Muscle layer of colon (tissue), 2 donors: Measurements from ENCODE around the gene FRS2.

Source experiments
- H3K27ac ChIP-seq: one replicate; pipeline ENCODE4 v1.7.0; 2013; ENCODE audit warnings: low read depth, mild to moderate bottlenecking, low read length, moderate library complexity
- H3K27me3 ChIP-seq, 2 donors: one replicate each; pipeline ENCODE4 v1.7.0; 2013; ENCODE audit warnings: low read length in 2 of 2, mild to moderate bottlenecking in 2 of 2; ENCODE audit not compliant: insufficient read depth in 2 of 2, control insufficient read depth in 1 of 2
- H3K36me3 ChIP-seq: one replicate; pipeline ENCODE4 v1.7.0; 2013; ENCODE audit warnings: mild to moderate bottlenecking, low read length; ENCODE audit not compliant: insufficient read depth
- H3K4me1 ChIP-seq: one replicate; pipeline ENCODE4 v1.7.0; 2013; ENCODE audit warnings: mild to moderate bottlenecking, low read length; ENCODE audit not compliant: insufficient read depth
- H3K4me3 ChIP-seq, 2 donors: one replicate each; pipeline ENCODE4 v1.7.0; 2013; ENCODE audit warnings: low read length in 2 of 2, low read depth in 1 of 2, mild to moderate bottlenecking in 1 of 2, moderate library complexity in 1 of 2
- H3K9ac ChIP-seq: one replicate; pipeline ENCODE4 v1.7.0; 2013; ENCODE audit warnings: low read length
- H3K9me3 ChIP-seq: one replicate; pipeline ENCODE4 v1.7.0; 2013; ENCODE audit warnings: mild to moderate bottlenecking, low read length
- donor health status: abdominal sarcoma.
- donor health status: Adenocarcinoma of cecum.

Gene FRS2, protein sequence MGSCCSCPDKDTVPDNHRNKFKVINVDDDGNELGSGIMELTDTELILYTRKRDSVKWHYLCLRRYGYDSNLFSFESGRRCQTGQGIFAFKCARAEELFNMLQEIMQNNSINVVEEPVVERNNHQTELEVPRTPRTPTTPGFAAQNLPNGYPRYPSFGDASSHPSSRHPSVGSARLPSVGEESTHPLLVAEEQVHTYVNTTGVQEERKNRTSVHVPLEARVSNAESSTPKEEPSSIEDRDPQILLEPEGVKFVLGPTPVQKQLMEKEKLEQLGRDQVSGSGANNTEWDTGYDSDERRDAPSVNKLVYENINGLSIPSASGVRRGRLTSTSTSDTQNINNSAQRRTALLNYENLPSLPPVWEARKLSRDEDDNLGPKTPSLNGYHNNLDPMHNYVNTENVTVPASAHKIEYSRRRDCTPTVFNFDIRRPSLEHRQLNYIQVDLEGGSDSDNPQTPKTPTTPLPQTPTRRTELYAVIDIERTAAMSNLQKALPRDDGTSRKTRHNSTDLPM

DNA sequence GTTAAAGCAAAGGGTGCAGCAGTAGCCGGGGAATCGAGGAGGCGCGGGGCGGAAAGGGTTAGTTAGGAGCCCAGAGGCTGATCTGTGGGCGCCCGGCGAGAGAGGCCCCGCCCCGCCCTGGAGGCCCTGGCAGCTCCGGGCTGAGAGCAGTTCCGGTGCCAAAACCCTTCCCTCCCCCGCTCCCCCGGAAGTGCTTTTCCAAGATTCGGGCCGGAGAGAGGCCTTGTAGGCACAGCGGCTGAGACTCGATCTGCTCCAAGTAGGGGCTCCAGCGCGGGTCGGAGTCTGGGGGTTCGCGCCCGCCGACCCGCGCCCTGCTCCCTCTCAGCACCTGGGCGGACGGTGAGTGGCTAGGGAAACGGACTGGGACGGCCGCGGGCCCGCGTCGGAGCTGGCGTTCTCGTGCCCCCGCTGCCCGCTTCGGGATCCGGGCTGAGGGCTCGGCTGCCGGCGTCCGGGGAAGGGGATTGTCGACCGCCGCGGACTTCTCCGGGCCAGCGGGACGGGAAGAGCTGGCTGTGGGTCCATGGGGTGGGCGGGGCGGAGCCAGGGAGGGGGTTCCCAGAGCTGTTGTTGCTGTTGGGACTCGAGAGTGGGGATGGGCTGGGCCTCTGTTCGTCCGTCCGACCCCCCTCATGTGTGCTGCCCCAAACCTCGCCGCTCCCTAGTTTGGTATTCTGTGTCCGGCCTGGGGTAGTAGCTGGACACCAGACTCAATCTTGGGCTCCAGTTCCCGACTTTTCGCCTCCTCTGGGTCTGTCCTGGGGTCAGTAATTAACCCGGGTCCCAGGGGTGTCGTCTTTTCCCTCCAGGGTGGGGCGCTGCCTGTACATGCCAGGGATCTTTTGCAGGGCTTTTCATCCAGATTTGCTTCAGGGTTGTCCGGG is at the start of gene FRS2:
FRS2 (plus strand) TSS at position 200 of the 887 bp plus-strand sequence. CDS start 98,643 bp downstream, outside the sequence.
- no peaks in the 10 kb centered on the region for H3K9me3 ChIP-seq
- no peaks in the 10 kb centered on the region for H3K36me3 ChIP-seq
- H3K27me3 ChIP-seq = no peaks in the 10 kb centered on the region
- peak within 1 kb of the TSS; percentile 85 for H3K9ac ChIP-seq
- H3K27ac ChIP-seq = peak within 1 kb of the TSS; percentile 94
- H3K4me3 ChIP-seq = peak within 1 kb of the TSS; percentile 92 to 96
- H3K4me1 ChIP-seq = peaks cover 42% of the 10 kb centered on the region

DNA sequence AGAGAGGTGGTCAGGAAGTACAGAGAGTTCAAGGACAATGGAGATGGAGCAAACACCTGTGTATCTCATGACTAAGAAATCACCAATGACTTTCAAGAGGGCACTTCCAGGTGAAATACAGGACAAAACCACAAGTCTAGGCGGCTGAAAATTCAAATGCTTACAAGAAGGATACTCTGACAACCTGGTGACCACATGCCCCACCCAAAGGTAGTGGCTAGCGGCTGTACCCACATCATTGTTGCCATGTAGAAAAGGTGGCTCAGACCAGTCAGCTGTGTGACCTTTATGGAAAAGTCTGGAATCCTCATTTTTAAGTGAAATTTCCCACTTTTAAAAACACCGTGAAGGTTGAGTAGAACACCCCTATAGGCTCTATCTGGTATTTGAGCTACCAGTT is 48.6 kb upstream of the FRS2 start:
- H3K27me3 ChIP-seq = no peaks in the 10 kb centered on the region
- H3K36me3 ChIP-seq = no peaks in the 10 kb centered on the region
- no peak overlapping the region for H3K27ac ChIP-seq

DNA sequence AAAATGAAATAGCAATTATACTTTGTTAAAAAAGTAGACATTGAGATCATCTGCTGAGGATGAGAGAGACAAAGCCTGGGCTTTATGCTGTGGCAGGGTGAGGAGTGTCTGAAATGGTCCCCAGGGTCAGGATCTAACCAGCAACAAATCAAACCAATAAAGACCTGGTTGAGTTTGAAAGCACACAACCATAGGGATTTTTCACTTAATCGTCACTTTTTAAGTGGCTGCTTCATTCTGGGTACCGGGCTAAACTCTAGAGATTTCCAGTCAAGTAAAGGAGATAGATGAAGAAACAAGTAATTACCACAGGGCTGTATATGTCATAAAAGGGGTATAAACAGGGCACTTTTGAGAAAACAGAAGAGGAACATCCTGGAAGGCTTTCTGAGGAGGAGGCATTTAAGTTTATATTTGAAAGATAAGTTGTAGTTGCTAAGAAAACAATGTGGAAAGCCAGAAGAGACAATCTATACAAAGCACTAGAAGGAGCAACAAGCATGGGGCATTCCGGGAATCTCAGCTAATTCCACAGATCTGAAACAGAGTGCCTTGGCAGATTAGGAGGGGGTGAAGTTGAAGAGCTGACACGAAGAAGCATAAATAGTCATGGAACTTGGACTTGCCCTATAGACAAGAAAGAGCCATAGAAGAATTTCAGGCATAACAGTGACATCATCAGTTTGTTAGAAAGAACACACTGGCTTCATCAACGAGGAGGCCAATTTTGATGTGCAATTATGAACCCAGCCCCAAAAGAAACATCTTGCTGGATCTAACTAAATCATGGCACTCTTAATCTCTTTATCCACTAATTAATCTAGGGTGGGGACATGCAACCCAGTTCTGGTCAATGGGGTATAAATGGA is 46.9 kb upstream of the FRS2 start:
- Histone ChIP-seq H3K4me1 (no peaks in the 10 kb centered on the region), H3K9me3 (no peaks in the 10 kb centered on the region), H3K9ac (no peak overlapping the region), H3K27me3 (no peaks in the 10 kb centered on the region), H3K27ac (no peak overlapping the region), H3K36me3 (no peaks in the 10 kb centered on the region), H3K4me3 (no peak overlapping the region)

More for the DNA sequence above, 48.6 kb upstream of the FRS2 start:
- H3K4me3 ChIP-seq = no peak overlapping the region
- no peaks in the 10 kb centered on the region for H3K4me1 ChIP-seq
- H3K9me3 ChIP-seq = no peaks in the 10 kb centered on the region
- H3K9ac ChIP-seq = no peak overlapping the region

DNA sequence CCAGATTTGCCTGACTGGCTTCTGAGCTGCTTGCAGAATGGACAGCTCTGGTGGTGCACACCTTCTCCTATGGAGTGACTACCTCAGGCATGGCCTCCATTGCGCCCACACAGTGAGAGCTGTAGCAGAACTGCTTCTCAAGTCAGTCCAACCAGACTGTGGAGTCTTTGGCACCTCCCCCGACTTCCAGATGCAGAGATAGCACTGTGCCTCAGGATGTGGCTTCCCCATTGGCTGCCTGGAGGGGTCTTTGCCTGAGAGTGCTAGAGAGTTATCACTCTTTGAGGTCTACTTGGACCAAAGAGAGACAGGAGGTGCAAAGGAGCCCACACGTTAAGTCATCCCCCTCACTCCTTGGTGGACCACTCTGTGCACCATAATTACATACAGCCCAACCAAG is 44.8 kb upstream of the FRS2 start:
- Histone ChIP-seq H3K27me3 (no peaks in the 10 kb centered on the region), H3K27ac (no peak overlapping the region), H3K9ac (no peak overlapping the region), H3K36me3 (no peaks in the 10 kb centered on the region), H3K9me3 (no peaks in the 10 kb centered on the region), H3K4me1 (no peaks in the 10 kb centered on the region), H3K4me3 (no peak overlapping the region)

DNA sequence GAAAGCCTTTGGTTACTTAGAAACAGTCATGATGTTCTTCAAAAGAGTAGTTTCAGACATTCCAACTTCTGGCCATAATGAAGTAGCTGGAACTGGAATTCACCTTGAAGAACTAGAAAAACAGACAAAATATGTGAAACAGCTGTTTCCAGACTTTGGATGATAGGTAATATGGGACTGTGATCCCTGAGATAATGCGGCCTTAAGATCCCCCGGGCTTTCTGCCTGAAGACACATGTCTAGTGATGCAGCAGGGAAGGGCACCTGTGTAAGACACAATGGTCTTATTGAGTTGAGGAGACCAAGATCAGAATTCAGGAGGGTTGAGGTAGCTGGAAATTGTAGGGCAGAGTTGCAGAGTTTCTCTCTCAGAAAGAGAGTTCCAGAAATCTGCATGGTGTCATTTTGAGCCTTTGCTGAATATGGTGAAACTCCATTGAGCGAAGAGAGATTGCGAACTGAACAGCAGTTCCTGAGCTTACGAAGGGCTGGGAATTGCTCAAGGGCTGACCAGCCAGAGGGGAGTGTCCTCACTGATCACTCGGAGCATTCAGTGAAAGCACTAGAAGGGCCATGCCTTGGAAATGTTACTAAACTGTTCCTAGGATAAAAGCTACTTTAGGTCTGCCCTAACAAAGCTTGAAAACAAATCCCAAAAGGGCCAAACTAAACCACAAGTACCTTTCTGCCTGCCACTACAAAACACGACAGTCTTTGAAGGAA is 41.7 kb upstream of the FRS2 start:
- Histone ChIP-seq H3K4me3 (no peak overlapping the region), H3K4me1 (no peaks in the 10 kb centered on the region), H3K9me3 (no peaks in the 10 kb centered on the region), H3K27me3 (no peaks in the 10 kb centered on the region), H3K9ac (no peak overlapping the region), H3K36me3 (no peaks in the 10 kb centered on the region), H3K27ac (no peak overlapping the region)

DNA sequence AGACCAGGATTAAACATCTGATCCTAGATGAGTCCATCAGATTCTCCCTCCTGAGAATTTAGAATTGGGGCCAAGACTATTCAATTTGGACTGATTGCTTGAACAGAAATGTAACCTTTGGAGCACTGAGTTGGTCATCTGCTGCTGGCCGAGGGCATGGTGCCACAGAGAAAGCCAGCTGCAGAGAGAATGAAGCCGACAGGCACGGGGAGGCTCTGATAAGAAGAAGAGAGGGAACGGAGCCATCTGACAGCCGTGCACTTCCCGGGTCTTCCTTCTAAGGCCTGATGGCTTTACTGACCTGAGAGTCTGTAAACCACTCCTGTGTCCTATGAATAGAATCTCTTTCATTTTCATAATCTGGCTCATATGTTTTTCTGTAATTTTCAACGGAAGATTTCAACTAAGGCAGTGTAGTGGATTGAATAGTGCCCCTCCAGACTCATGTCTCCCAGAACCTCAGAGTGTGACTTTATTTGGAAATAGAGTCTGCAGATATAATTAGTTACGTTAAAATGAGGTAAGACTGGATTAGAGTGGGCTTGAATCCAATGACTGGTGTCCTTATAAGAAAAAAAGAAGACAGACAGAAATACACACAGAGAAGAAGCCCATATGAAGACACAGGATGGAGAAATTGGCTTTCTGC is 39.1 kb upstream of the FRS2 start:
- H3K9me3 ChIP-seq = no peaks in the 10 kb centered on the region
- no peaks in the 10 kb centered on the region for H3K36me3 ChIP-seq
- H3K27ac ChIP-seq = no peak overlapping the region
- H3K4me3 ChIP-seq = no peak overlapping the region
- no peak overlapping the region for H3K9ac ChIP-seq
- no peaks in the 10 kb centered on the region for H3K27me3 ChIP-seq
- H3K4me1 ChIP-seq = no peaks in the 10 kb centered on the region

DNA sequence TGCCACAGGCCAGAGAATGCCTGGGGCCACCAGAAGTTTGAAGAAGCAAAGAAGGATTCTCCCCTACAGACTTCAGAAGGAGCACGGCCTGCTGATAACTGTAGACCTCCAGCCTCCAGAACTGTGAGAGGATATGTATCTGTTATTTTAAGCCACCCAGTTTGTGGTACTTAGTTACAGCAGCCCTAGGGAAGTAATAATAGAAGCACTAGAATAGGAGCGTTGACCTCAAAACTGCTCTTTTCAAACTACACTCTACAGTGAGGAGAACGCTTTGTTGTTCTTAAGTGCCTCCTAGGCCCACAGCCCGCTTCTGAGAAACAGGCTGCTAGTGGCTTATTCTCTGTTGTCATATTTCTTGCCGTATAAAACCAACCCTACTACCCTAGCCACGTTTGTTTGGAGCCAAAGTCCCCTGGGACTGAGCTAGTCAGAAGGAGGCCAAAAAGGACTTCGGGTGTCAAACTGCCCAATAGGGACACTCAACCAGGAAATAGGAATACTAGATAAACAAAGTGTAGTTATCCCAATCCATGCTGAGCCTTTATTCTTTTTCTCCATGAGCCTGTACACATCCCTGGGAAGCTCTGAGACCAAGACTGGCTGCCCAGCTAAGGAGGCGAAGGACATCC is 38.5 kb upstream of the FRS2 start:
- Histone ChIP-seq H3K36me3 (no peaks in the 10 kb centered on the region), H3K4me3 (no peak overlapping the region), H3K27ac (no peak overlapping the region)

DNA sequence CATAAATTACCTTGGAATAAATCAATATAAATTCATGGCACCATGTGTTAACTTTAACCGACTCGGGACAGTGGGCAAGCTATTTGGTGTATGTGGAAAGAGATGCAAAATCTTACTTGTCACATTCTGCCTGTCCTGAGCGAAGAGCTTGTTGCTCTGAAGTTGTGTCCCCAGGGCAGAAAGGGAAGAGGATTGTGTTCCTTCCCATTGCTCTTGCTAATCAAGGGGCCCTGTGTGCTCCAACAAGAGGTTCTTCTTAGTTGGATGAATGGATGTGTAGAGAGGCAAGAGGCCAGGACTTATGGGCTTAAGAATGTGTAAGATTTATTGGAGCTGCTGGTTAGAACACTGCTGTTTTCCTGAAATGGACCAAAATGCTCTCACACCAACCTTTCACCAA is 36.5 kb upstream of the FRS2 start:
- Histone ChIP-seq H3K4me3 (no peak overlapping the region), H3K27me3 (no peaks in the 10 kb centered on the region), H3K9ac (no peak overlapping the region), H3K9me3 (no peaks in the 10 kb centered on the region), H3K4me1 (no peaks in the 10 kb centered on the region), H3K27ac (no peak overlapping the region), H3K36me3 (no peaks in the 10 kb centered on the region)

More for the DNA sequence above, 38.5 kb upstream of the FRS2 start:
- no peaks in the 10 kb centered on the region for H3K9me3 ChIP-seq
- no peak overlapping the region for H3K9ac ChIP-seq
- H3K27me3 ChIP-seq = no peaks in the 10 kb centered on the region
- H3K4me1 ChIP-seq = no peaks in the 10 kb centered on the region

DNA sequence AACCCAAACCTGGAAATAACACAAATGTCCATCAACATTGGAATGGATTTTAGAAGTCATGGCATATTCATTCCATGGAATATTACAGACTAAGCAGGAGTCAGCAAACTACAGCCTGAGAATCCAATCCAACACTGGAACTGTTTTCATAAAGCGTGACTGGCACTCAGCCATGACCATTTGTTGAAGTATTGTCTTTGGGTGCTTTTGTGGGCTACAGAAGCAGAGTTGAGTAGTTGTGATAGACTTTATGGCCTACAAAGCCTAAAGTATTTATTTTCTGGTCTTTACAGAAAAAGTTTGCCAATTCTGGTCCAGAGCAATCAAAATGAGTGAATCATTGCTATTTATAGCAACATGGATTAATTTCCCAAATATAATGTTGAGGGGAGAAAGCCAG is 34.5 kb upstream of the FRS2 start:
- Histone ChIP-seq H3K4me1 (no peaks in the 10 kb centered on the region), H3K9me3 (no peaks in the 10 kb centered on the region), H3K27ac (no peak overlapping the region), H3K27me3 (no peaks in the 10 kb centered on the region), H3K36me3 (no peaks in the 10 kb centered on the region), H3K9ac (no peak overlapping the region), H3K4me3 (no peak overlapping the region)

DNA sequence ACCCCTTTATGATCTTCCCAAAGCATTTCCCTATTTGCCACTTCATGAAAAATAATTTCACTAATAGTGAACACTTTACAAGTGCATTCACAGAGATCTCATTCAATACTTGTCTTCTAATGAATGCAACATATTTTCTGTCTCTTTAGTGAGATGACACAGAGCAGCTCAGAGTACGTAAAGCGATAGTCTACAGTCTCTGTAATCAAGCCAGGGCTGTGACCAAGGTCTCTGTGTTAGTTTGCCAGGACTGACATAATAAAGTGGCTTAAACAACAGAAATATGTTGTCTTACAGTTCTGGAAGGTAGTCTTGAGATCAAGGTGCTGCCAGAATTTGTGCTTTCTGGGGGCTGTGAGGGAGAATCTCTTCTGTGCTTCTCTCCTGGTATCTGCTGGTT is 33.1 kb upstream of the FRS2 start:
- Histone ChIP-seq H3K9me3 (no peaks in the 10 kb centered on the region), H3K4me3 (no peak overlapping the region), H3K36me3 (no peaks in the 10 kb centered on the region), H3K27me3 (no peaks in the 10 kb centered on the region), H3K27ac (no peak overlapping the region), H3K9ac (no peak overlapping the region), H3K4me1 (no peaks in the 10 kb centered on the region)
